ENCODE results near the gene TRIM33. TPM values are rescaled to one million over a fixed set of nuclear protein-coding genes. Genes with fewer than 3 reads are reported as not detected.

TRIM33 gene
- total and polyA plus RNA-seq, 2 donors (not counting 3 experiments of a cell fraction or from before 2014, with no cell fraction given) = 10.3 to 29.1 TPM

GRCh38 chr1:114350731-114351445 is 160.1 kb downstream of the TRIM33 start:
- TF ChIP-seq POLR2A (IDR thresholded peaks at IDR 0.05; ENCODE audit: low read depth, low read length) (no peak), EZH2 (IDR thresholded peaks at IDR 0.05; ENCODE audit: borderline replicate concordance, low read depth, low read length, severe bottlenecking) (no peak), CTCF (IDR thresholded peaks at IDR 0.05; ENCODE audit: extremely low read depth in 1 of 2, insufficient read depth in 1 of 2, low read depth in 1 of 2, low read length in 2 of 2) (no peak), JUN (IDR thresholded peaks at IDR 0.05; ENCODE audit: borderline replicate concordance, insufficient read depth, insufficient read length, low read depth) (no peak), MAX (IDR thresholded peaks at IDR 0.05; ENCODE audit: insufficient read depth, insufficient read length) (no peak), MYC (IDR thresholded peaks at IDR 0.05; ENCODE audit: low read depth, low read length) (no peak), POLR2AphosphoS5 (IDR thresholded peaks at IDR 0.05; ENCODE audit: insufficient read depth, low read depth, low read length) (no peak), FOS (IDR thresholded peaks at IDR 0.05; ENCODE audit: borderline replicate concordance, insufficient read depth, low read length) (no peak), GATA2 (IDR thresholded peaks at IDR 0.05; ENCODE audit: insufficient read depth, insufficient read length, low read depth, low read length) (no peak)
- FAIRE-seq (no peak), DNase-seq (ENCODE audit: low read depth, low spot score) (no peak)
- ChIA-PET POLR2A (no interaction called here), CTCF (interaction anchor here (1.6 kb wide), 1 partner anchor 68 kb away, joined by 4 read pairs; no protein-coding TSS in a partner anchor)
- Histone ChIP-seq H3K4me2 (ENCODE audit: insufficient read depth, low read length) (no peak overlapping the region), H3K4me3 (replicated peaks in 1 of 3; ENCODE audit: insufficient read depth in 1 of 3, low read depth in 1 of 3, low read length in 3 of 3) (no peak overlapping the region), H3K9ac (replicated peaks; ENCODE audit: extremely low read depth, insufficient read depth, low read length) (no peak overlapping the region), H3K79me2 (ENCODE audit: control insufficient read depth, insufficient read depth, low read length) (no peaks in the 10 kb centered on the region), H2AFZ (ENCODE audit: low read depth, low read length) (no peak overlapping the region), H3K4me1 (ENCODE audit: control insufficient read depth, extremely low read depth, insufficient read depth, low read length) (peaks cover 4% of the 10 kb centered on the region), H4K20me1 (replicated peaks; ENCODE audit: control insufficient read depth, extremely low read depth, insufficient read depth, low read length) (no peaks in the 10 kb centered on the region), H3K9me1 (replicated peaks; ENCODE audit: control insufficient read depth, extremely low read depth, insufficient read depth, low read length) (no peaks in the 10 kb centered on the region), H3K9me3 (replicated peaks; ENCODE audit: control insufficient read depth, insufficient read depth, low read length) (no peaks in the 10 kb centered on the region), H3K27ac (ENCODE audit: insufficient read depth, low read depth, low read length) (no peak overlapping the region), H3K36me3 (ENCODE audit: control insufficient read depth in 2 of 2, extremely low read depth in 1 of 2, insufficient read depth in 2 of 2, low read length in 2 of 2) (no peaks in the 10 kb centered on the region), H3K27me3 (ENCODE audit: control insufficient read depth in 2 of 2, insufficient read depth in 2 of 2, low read length in 2 of 2) (peaks cover 0 to 5% of the 10 kb centered on the region in 2 experiments)
- no TSS peak for BruUV-seq (replicated peaks)
- dilution Hi-C loops (cut with MboI; ENCODE audit: extremely low pct_ligation_motif_present, low sequenced_read_pairs) (no loop called here), intact Hi-C loops (cut with micrococcal nuclease) (no loop called here)

All from endothelial cell of umbilical vein (primary cell).